ENCODE measurements around the gene SLC35E2B. TPM values are rescaled to one million over a fixed set of nuclear protein-coding genes. Genes with fewer than 3 reads are reported as not detected.

The SLC35E2B gene
- total RNA-seq, 1 donor from 2014 or later: 38.3 TPM

GRCh38 chr1:1620433-1621139, 72.0 kb downstream of the SLC35E2B start:
- no peak for DNase-seq (ENCODE audit: extremely low spot score in 2 of 2)

DNA sequence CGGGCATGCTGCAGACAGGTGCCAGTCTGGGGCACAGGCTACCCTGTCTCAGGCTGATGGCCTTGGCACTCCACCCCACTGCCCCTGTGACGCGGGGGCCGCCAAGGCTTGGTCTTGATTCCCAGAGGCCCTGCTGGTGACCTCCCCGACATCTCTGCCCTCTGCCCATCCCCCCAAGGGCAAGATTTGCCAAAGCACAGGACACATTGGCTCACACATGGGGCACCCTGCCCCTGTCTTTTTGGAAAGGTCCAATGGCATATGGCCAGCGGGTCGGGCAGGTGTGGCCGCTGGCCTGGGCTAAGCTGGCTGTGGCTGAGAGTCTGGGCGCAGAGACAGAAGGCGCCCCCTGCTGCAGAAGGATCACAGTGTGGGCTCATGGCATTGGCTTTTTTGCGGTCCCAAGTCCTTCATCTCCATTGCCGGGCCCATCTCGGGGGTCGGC, 72.7 kb downstream of the SLC35E2B start:
- Histone ChIP-seq H3K4me3 (no peak overlapping the region), H3K27me3 (no peaks in the 10 kb centered on the region), H3K36me3 (peaks cover 0 to 9% of the 10 kb centered on the region in 2 donors), H3K4me1 (peaks cover 23% of the 10 kb centered on the region), H3K9me3 (no peaks in the 10 kb centered on the region), H3K27ac (no peak overlapping the region)
- no peak for TF ChIP-seq POLR2AphosphoS5 (IDR thresholded peaks at IDR 0.05; ENCODE audit: insufficient read depth in 1 of 2, low read depth in 1 of 2)
- TF ChIP-seq, protein P1, sequence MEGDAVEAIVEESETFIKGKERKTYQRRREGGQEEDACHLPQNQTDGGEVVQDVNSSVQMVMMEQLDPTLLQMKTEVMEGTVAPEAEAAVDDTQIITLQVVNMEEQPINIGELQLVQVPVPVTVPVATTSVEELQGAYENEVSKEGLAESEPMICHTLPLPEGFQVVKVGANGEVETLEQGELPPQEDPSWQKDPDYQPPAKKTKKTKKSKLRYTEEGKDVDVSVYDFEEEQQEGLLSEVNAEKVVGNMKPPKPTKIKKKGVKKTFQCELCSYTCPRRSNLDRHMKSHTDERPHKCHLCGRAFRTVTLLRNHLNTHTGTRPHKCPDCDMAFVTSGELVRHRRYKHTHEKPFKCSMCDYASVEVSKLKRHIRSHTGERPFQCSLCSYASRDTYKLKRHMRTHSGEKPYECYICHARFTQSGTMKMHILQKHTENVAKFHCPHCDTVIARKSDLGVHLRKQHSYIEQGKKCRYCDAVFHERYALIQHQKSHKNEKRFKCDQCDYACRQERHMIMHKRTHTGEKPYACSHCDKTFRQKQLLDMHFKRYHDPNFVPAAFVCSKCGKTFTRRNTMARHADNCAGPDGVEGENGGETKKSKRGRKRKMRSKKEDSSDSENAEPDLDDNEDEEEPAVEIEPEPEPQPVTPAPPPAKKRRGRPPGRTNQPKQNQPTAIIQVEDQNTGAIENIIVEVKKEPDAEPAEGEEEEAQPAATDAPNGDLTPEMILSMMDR (IDR thresholded peaks at IDR 0.05): no peak
- TF ChIP-seq POLR2A (IDR thresholded peaks at IDR 0.05): no peak
- intact Hi-C loops (cut with DNase I): no loop called here
- no peak for DNase-seq (ENCODE audit: extremely low spot score in 2 of 2)

More at GRCh38 chr1:1620433-1621139, 72.0 kb downstream of the SLC35E2B start:
- Histone ChIP-seq H3K27me3 (no peaks in the 10 kb centered on the region), H3K9me3 (no peaks in the 10 kb centered on the region), H3K4me3 (no peak overlapping the region), H3K4me1 (peaks cover 22% of the 10 kb centered on the region), H3K27ac (no peak overlapping the region), H3K36me3 (peaks cover 0 to 9% of the 10 kb centered on the region in 2 donors)
- intact Hi-C loops (cut with DNase I): no loop called here
- TF ChIP-seq POLR2AphosphoS5 (IDR thresholded peaks at IDR 0.05; ENCODE audit: insufficient read depth in 1 of 2, low read depth in 1 of 2) (no peak), POLR2A (IDR thresholded peaks at IDR 0.05) (no peak)
- TF ChIP-seq, protein P1 (IDR thresholded peaks at IDR 0.05): no peak

DNA sequence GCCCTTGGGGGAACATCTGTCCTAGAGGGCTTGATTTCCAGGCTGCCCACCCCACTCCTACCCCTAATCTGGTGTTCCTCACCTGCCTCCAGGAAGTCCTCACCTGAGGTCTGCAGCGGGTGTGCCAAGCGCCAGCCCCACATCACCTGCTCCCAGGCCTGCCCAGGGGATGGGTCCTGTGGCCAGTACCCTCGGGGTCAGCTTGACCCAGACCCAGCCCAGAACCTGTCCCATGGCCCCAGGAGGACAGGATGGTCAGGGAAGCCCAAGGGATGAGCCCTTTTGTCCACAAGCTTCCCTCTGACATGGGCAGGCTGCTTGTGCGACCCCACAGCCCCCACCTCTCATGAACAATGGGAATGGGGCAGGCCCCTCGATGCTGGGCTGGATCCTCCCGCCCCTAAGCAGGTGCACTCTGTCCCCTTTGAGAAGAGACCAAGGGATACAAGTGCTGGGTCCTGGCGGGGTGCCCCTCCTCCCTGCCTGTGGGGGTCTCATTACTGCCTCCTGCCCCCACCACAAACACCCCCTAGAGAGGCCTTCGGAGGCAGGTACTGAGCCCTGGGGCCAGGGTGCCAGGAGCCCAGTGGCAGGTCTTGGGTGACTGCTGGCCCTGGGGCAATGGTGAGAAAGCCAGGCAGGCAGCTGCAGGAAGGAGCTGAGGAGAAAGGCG, 74.1 kb downstream of the SLC35E2B start:
- Histone ChIP-seq H3K27ac (no peak overlapping the region), H3K4me3 (no peak overlapping the region), H3K4me1 (peaks cover 37% of the 10 kb centered on the region), H3K36me3 (peaks cover 0 to 9% of the 10 kb centered on the region in 2 donors), H3K27me3 (no peaks in the 10 kb centered on the region), H3K9me3 (no peaks in the 10 kb centered on the region)
- DNase-seq (ENCODE audit: extremely low spot score in 2 of 2): no peak
- TF ChIP-seq, protein P1 (IDR thresholded peaks at IDR 0.05): no peak
- TF ChIP-seq POLR2AphosphoS5 (IDR thresholded peaks at IDR 0.05; ENCODE audit: insufficient read depth in 1 of 2, low read depth in 1 of 2) (no peak), POLR2A (IDR thresholded peaks at IDR 0.05) (no peak)
- intact Hi-C loops (cut with DNase I): no loop called here

DNA sequence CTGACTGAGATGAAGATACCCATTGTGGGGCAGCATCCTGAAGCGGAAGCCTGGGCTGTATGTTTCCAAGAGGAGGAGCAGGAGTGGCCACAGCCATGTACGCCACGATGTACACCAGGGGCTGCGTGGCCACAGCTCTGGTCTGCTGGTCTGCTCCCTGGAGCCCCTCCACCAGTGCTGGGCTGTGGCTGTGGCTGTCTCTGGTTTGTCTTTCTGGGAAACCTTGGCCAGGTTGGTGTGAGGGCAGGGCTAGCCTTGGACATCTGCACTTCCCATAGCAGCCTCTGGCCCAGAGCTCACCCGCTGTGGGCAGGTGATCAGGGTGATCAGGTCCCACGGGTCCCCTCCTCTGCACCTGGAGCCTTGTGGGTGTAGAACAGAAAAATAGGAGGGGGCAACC, 74.7 kb downstream of the SLC35E2B start:
- H3K4me3 ChIP-seq: no peak overlapping the region
- peaks cover 40% of the 10 kb centered on the region for H3K4me1 ChIP-seq
- H3K27ac ChIP-seq: no peak overlapping the region
- H3K27me3 ChIP-seq: no peaks in the 10 kb centered on the region
- H3K36me3 ChIP-seq: peaks cover 0 to 9% of the 10 kb centered on the region in 2 donors
- no peak for TF ChIP-seq POLR2AphosphoS5 (IDR thresholded peaks at IDR 0.05; ENCODE audit: insufficient read depth in 1 of 2, low read depth in 1 of 2)
- TF ChIP-seq, protein P1 (IDR thresholded peaks at IDR 0.05): no peak
- no peak for TF ChIP-seq POLR2A (IDR thresholded peaks at IDR 0.05)
- intact Hi-C loops (cut with DNase I): no loop called here
- DNase-seq (ENCODE audit: extremely low spot score in 2 of 2): no peak
- no peaks in the 10 kb centered on the region for H3K9me3 ChIP-seq

DNA sequence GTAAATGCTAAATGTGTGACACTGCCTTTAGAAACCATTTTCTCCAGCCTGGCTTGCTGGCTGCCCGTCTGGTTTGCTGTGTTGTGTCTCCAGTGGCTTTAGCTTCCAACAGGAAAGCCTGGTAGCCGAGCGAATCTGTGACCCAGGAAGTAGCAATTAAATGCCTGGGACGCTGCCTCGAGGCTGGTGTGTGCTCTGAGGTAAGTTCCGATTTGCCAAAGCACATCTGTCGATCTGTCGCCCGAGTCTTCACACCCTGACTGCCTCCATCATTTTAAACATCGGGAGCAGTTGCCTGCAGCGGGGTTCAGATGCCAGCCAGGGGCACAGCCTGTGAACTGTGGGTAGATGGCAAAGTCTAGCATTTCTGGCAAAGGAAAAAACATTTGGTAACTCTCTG, 75.1 kb downstream of the SLC35E2B start:
- H3K27ac ChIP-seq: no peak overlapping the region
- peaks cover 40% of the 10 kb centered on the region for H3K4me1 ChIP-seq
- intact Hi-C loops (cut with DNase I): no loop called here
- TF ChIP-seq POLR2A (IDR thresholded peaks at IDR 0.05) (no peak), POLR2AphosphoS5 (IDR thresholded peaks at IDR 0.05; ENCODE audit: insufficient read depth in 1 of 2, low read depth in 1 of 2) (no peak)
- TF ChIP-seq, protein P1 (IDR thresholded peaks at IDR 0.05): no peak
- peaks cover 0 to 9% of the 10 kb centered on the region in 2 donors for H3K36me3 ChIP-seq
- DNase-seq (ENCODE audit: extremely low spot score in 2 of 2): no peak
- H3K27me3 ChIP-seq: no peaks in the 10 kb centered on the region
- H3K4me3 ChIP-seq: no peak overlapping the region
- no peaks in the 10 kb centered on the region for H3K9me3 ChIP-seq

All from vagina (tissue), 2 donors.